Measurements from ENCODE around the gene DCHS2.

The DCHS2 gene

GRCh38 chr4:154406018-154406795, 85.4 kb downstream of the DCHS2 start:
- Histone ChIP-seq H3K79me1 (ENCODE audit: low read length) (no peaks in the 10 kb centered on the region), H3K4ac (ENCODE audit: low read depth, low read length) (no peak overlapping the region), H4K12ac (ENCODE audit: low read depth, low read length) (no peak overlapping the region), H3K14ac (ENCODE audit: low read length) (no peak overlapping the region), H3K18ac (ENCODE audit: low read length) (no peak overlapping the region), H3K4me2 (ENCODE audit: low read length) (no peak overlapping the region), H4K8ac (ENCODE audit: low read depth, low read length) (no peak overlapping the region), H3K27ac (ENCODE audit: low read depth, low read length) (no peak overlapping the region), H2AK5ac (ENCODE audit: low read length) (no peak overlapping the region), H2AFZ (ENCODE audit: insufficient read depth, low read length, poor library complexity) (no peak overlapping the region), H3K4me3 (ENCODE audit: low read depth, low read length) (no peak overlapping the region), H3K23ac (ENCODE audit: low read length) (no peak overlapping the region), H3K9me3 (ENCODE audit: insufficient read depth, low read depth, low read length) (no peaks in the 10 kb centered on the region), H3K36me3 (ENCODE audit: control insufficient read depth in 1 of 2, insufficient read depth in 2 of 2, low read length in 2 of 2) (no peaks in the 10 kb centered on the region), H2BK12ac (ENCODE audit: low read length) (no peak overlapping the region), H3K4me1 (ENCODE audit: control insufficient read depth in 1 of 2, insufficient read depth in 2 of 2, low read length in 2 of 2) (no peaks in the 10 kb centered on the region), H3K9ac (ENCODE audit: low read length) (no peak overlapping the region), H4K91ac (ENCODE audit: low read depth, low read length) (no peak overlapping the region), H2BK5ac (ENCODE audit: low read depth, low read length, poor library complexity) (no peak overlapping the region), H3K79me2 (ENCODE audit: control insufficient read depth, insufficient read depth, low read length, poor library complexity) (no peaks in the 10 kb centered on the region), H3K27me3 (ENCODE audit: insufficient read depth, low read length) (no peaks in the 10 kb centered on the region), H2BK120ac (ENCODE audit: insufficient read depth, low read length, poor library complexity) (no peak overlapping the region)
- no CpG with 5 or more reads among the region's 4 CpGs for WGBS (ENCODE audit: extremely low coverage, insufficient coverage, insufficient read length)
- no peak for DNase-seq

DNA sequence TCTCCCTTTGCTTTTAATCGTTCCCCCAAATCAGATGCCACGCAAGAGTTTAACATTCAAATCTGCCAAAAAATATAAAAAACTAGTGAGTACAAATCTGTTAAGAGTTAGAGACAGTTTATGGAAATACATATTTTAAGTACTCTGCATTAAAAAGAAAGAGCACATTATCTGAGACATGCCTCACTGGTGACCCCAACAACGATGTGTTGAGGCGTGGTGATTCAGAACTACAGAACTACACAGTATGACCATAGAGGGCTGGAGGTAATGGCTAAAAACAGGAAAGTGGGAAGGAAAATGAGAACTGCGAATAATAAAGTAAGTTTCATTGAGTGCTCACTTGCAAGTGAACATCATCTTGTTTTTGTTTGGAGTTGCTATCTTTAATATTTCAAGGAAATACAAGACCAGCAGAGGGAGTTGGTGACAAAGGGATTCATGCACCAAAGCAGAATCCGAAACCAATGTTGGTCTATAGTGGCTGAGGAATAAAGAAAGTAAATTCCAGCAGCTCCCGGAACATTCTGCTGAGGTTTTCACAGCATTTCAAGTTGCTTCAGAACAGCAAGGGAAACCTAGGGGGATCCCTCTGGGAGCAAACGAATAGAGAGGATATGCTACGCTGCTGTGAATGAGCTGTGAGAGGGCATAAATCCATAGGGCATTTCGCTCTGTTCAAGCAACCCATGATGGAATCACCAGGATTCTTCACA, 92.2 kb downstream of the DCHS2 start:
- Histone ChIP-seq H4K91ac (ENCODE audit: low read depth, low read length) (no peak overlapping the region), H3K79me1 (ENCODE audit: low read length) (no peaks in the 10 kb centered on the region), H2AK5ac (ENCODE audit: low read length) (no peak overlapping the region), H3K9me3 (ENCODE audit: insufficient read depth, low read depth, low read length) (no peaks in the 10 kb centered on the region), H3K4me1 (ENCODE audit: control insufficient read depth in 1 of 2, insufficient read depth in 2 of 2, low read length in 2 of 2) (no peaks in the 10 kb centered on the region), H3K36me3 (ENCODE audit: control insufficient read depth in 1 of 2, insufficient read depth in 2 of 2, low read length in 2 of 2) (no peaks in the 10 kb centered on the region), H3K23ac (ENCODE audit: low read length) (no peak overlapping the region), H3K4me2 (ENCODE audit: low read length) (no peak overlapping the region), H3K27ac (ENCODE audit: low read depth, low read length) (no peak overlapping the region), H3K4me3 (ENCODE audit: low read depth, low read length) (no peak overlapping the region), H3K14ac (ENCODE audit: low read length) (no peak overlapping the region), H2BK120ac (ENCODE audit: insufficient read depth, low read length, poor library complexity) (no peak overlapping the region), H2AFZ (ENCODE audit: insufficient read depth, low read length, poor library complexity) (no peak overlapping the region), H2BK12ac (ENCODE audit: low read length) (no peak overlapping the region), H3K27me3 (ENCODE audit: insufficient read depth, low read length) (no peaks in the 10 kb centered on the region), H4K12ac (ENCODE audit: low read depth, low read length) (no peak overlapping the region), H4K8ac (ENCODE audit: low read depth, low read length) (no peak overlapping the region), H3K18ac (ENCODE audit: low read length) (no peak overlapping the region), H3K4ac (ENCODE audit: low read depth, low read length) (no peak overlapping the region), H3K9ac (ENCODE audit: low read length) (no peak overlapping the region), H3K79me2 (ENCODE audit: control insufficient read depth, insufficient read depth, low read length, poor library complexity) (no peaks in the 10 kb centered on the region), H2BK5ac (ENCODE audit: low read depth, low read length, poor library complexity) (no peak overlapping the region)
- peak in 1 of 2 donors; percentile 40 for DNase-seq
- 100% methylated on average over 2 of the region's 10 CpGs for WGBS (ENCODE audit: extremely low coverage, insufficient coverage, insufficient read length)

DNA sequence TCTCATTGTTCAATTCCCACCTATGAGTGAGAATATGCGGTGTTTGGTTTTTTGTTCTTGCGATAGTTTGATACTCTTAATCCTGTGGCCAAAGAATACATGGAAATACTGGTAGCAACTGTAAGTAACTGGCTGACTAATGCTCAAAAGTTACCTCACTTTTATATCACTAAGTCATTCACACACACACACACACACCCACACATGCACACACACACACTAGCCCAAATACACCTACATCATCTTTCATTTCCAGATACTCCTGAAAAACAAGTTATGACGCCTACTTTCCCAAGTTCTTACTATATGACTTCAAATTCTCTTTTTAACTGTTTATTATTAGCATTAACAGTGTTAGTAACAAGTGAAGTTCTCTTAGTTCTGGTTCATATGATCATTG, 101.3 kb downstream of the DCHS2 start:
- no peak overlapping the region for H2BK5ac ChIP-seq (ENCODE audit: low read depth, low read length, poor library complexity)
- H3K4me2 ChIP-seq (ENCODE audit: low read length) = no peak overlapping the region
- H3K9me3 ChIP-seq (ENCODE audit: insufficient read depth, low read depth, low read length) = no peaks in the 10 kb centered on the region
- H3K4me3 ChIP-seq (ENCODE audit: low read depth, low read length) = no peak overlapping the region
- H4K91ac ChIP-seq (ENCODE audit: low read depth, low read length) = no peak overlapping the region
- H4K8ac ChIP-seq (ENCODE audit: low read depth, low read length) = no peak overlapping the region
- H2AK5ac ChIP-seq (ENCODE audit: low read length) = no peak overlapping the region
- no peak overlapping the region for H3K18ac ChIP-seq (ENCODE audit: low read length)
- no peak overlapping the region for H4K12ac ChIP-seq (ENCODE audit: low read depth, low read length)
- H3K9ac ChIP-seq (ENCODE audit: low read length) = no peak overlapping the region
- H2AFZ ChIP-seq (ENCODE audit: insufficient read depth, low read length, poor library complexity) = no peak overlapping the region
- H3K4ac ChIP-seq (ENCODE audit: low read depth, low read length) = no peak overlapping the region
- no peak overlapping the region for H3K27ac ChIP-seq (ENCODE audit: low read depth, low read length)
- H3K79me1 ChIP-seq (ENCODE audit: low read length) = no peaks in the 10 kb centered on the region
- H3K14ac ChIP-seq (ENCODE audit: low read length) = no peak overlapping the region
- no peaks in the 10 kb centered on the region for H3K36me3 ChIP-seq (ENCODE audit: control insufficient read depth in 1 of 2, insufficient read depth in 2 of 2, low read length in 2 of 2)
- no CpG with 5 or more reads among the region's 3 CpGs for WGBS (ENCODE audit: extremely low coverage, insufficient coverage, insufficient read length)
- H3K23ac ChIP-seq (ENCODE audit: low read length) = no peak overlapping the region
- H3K27me3 ChIP-seq (ENCODE audit: insufficient read depth, low read length) = no peaks in the 10 kb centered on the region
- H3K79me2 ChIP-seq (ENCODE audit: control insufficient read depth, insufficient read depth, low read length, poor library complexity) = no peaks in the 10 kb centered on the region
- no peak overlapping the region for H2BK12ac ChIP-seq (ENCODE audit: low read length)
- no peaks in the 10 kb centered on the region for H3K4me1 ChIP-seq (ENCODE audit: control insufficient read depth in 1 of 2, insufficient read depth in 2 of 2, low read length in 2 of 2)
- DNase-seq = no peak
- H2BK120ac ChIP-seq (ENCODE audit: insufficient read depth, low read length, poor library complexity) = no peak overlapping the region

DNA sequence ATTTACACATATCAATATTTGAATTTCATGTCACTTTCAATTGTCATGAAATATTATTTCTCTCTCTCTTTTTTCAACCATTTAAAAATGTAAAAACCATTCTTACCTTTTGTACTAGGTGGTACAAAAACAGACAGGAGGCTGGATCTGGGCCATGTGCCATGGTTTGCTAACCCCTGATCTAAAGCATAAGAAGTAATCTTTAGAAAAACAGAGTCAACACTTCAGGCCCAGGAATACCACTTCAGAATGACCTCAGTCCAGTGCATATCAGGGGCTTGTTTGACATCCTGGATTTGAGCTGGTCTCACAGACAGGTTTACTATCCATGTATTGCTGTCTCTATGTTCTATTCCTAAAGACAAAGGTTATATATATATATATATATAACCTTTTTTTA, 102.5 kb downstream of the DCHS2 start:
- Histone ChIP-seq H4K91ac (ENCODE audit: low read depth, low read length) (no peak overlapping the region), H2AFZ (ENCODE audit: insufficient read depth, low read length, poor library complexity) (no peak overlapping the region), H3K18ac (ENCODE audit: low read length) (no peak overlapping the region), H3K14ac (ENCODE audit: low read length) (no peak overlapping the region), H3K79me2 (ENCODE audit: control insufficient read depth, insufficient read depth, low read length, poor library complexity) (no peaks in the 10 kb centered on the region), H3K27me3 (ENCODE audit: insufficient read depth, low read length) (no peaks in the 10 kb centered on the region), H3K36me3 (ENCODE audit: control insufficient read depth in 1 of 2, insufficient read depth in 2 of 2, low read length in 2 of 2) (no peaks in the 10 kb centered on the region), H3K9ac (ENCODE audit: low read length) (no peak overlapping the region), H3K4me3 (ENCODE audit: low read depth, low read length) (no peak overlapping the region), H3K79me1 (ENCODE audit: low read length) (no peaks in the 10 kb centered on the region), H3K4me2 (ENCODE audit: low read length) (no peak overlapping the region), H3K23ac (ENCODE audit: low read length) (no peak overlapping the region), H2BK5ac (ENCODE audit: low read depth, low read length, poor library complexity) (no peak overlapping the region), H4K12ac (ENCODE audit: low read depth, low read length) (no peak overlapping the region), H2BK120ac (ENCODE audit: insufficient read depth, low read length, poor library complexity) (no peak overlapping the region), H3K9me3 (ENCODE audit: insufficient read depth, low read depth, low read length) (no peaks in the 10 kb centered on the region), H3K4ac (ENCODE audit: low read depth, low read length) (no peak overlapping the region), H2BK12ac (ENCODE audit: low read length) (no peak overlapping the region), H4K8ac (ENCODE audit: low read depth, low read length) (no peak overlapping the region), H3K27ac (ENCODE audit: low read depth, low read length) (no peak overlapping the region), H2AK5ac (ENCODE audit: low read length) (no peak overlapping the region), H3K4me1 (ENCODE audit: control insufficient read depth in 1 of 2, insufficient read depth in 2 of 2, low read length in 2 of 2) (no peaks in the 10 kb centered on the region)
- DNase-seq = no peak
